HG03469 (cell line): ENCODE measurements around the gene METTL25B.

Experiments
- ATAC-seq: cut with Tn5 transposase; IDR thresholded peaks from one replicate; pipeline ENCODE4 v1.9.1; 2021; ENCODE audit warnings: mild to moderate bottlenecking, moderate library complexity, moderate number of reproducible peaks; ENCODE audit not compliant: unreplicated experiment

METTL25B gene

GRCh38 chr1:156767101-156767878 is 39.0 kb downstream of the METTL25B start, which contains the start of gene PRCC:
PRCC (plus strand) TSS chr1:156767535; CDS start chr1:156767772, 237 bp downstream.
- ATAC-seq, result peak; percentile 82

DNA sequence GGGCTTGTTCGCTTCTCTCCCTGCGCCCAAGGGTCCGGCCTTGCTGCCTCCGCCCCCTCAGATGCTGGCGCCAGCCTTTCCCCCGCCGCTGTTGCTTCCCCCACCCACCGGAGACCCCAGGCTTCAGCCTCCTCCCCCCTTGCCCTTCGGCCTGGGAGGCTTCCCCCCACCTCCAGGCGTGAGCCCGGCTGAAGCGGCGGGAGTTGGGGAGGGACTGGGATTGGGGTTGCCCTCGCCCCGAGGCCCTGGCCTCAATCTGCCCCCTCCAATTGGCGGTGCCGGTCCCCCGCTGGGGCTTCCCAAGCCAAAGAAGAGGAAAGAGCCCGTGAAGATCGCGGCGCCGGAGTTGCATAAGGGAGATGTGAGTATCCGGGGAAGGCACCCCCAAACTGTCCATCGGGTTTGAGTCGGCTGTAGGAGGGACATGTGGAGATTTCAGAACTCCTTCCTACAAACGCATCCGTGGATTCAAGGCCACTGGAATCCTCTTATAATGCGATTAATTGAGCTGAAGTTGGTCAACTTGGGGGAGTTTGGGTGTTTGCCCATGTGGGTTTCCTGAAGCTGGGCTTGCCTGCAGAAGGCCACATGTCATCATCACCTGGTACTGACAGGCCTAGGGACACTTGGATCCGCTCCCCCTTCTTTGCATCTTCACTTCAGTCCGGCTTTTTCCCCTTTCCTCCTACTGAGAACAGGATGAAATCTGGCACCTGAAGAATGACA is 39.8 kb downstream of the METTL25B start:
- ATAC-seq, result no peak

GRCh38 chr1:156768610-156769295 is 40.5 kb downstream of the METTL25B start:
- ATAC-seq, result no peak

DNA sequence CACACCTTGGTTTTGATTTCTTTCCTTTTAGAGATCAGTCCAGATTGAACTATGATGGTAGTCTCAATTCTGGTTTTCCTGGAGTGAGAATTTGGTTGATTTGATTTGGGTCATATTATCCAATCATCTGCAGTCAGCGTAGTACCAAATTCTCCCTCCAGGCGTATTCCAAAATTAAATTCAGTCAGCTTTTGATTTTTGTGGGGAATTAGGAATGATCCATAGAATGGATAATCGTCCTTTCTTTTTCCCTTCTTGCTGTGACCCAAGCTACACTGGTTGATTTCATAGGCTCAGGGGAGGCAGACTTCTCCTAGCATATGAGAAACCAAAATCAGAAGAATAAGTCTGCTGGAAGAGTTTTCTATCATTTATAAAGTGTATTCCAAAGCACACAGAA is 44.0 kb downstream of the METTL25B start:
- ATAC-seq, result no peak

DNA sequence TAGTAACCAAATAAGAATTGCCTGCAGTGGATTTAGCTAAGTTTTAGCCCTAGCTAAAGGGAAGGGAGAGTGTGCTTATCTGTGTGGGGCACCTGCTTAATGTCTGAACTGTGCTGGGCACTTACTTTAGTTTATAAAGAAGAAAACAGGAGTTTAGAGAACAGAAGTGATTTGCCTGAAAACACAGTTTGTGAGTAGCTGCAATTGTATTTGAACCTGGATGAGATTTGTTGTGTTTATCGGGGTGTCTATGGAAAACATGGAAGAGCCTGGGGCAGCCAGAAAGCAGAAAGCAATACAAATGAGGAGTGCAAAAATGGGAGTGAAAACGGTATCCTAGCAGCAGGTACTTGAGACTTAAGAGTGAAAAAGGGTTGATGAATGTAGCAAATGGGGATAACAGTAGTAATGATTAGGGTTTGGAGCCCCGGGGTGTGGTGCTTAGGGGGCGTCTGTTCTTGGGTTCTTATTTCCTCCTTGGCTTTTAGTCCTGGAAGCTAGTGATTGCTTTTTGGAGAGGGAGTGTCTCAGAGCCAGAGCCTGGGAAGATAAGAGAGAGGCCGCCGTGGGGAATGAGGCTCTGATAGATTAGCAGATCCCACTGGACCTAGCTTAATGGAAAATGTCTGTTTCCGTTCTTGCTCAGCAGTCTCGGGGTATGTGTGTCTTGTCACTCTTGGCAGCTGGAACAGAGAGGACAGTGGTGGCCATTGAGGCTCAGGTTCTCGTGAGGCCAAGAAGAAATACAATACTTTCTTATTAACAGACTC is 44.6 kb downstream of the METTL25B start:
- no peak for ATAC-seq

GRCh38 chr1:156773607-156774006 is 45.3 kb downstream of the METTL25B start:
- no peak for ATAC-seq

DNA sequence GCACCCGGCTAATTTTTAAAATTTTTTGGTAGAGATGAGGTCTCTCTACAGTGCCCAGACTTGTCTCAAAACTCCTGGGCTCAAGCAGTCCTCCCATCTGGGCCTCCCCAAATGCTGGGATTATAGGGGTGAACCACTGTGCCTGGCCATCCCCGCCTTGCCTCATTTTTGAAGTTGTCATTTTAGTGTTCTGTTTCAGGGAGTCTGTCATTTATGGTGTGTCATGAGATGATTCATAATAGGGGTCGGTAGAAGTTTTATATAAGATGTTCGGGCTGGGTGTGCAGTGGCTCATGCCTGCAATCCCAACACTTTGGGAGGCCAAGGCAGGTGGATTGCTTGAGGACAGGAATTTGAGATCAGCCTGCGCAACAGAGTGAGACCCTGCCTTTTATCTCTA is 47.5 kb downstream of the METTL25B start:
- no peak for ATAC-seq

DNA sequence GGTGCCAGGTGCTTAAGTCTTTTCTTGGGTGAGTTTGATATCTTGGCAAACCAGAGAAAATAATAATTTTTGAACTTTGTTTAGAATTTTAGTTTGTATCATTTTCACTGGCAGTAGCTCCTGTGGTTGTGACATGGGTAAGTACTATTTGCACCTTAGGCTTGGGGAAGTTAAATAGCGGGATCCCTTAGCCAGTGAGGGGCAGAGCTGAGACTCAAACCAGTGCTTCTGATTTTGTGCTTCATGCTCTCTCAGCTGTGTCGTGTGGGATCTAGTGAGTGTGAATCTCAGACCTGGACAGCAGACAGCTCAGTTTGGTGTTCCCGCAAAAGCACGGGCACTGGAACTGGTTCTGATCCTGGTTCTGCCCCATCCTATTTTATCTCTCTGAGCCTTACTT is 48.7 kb downstream of the METTL25B start:
- no peak for ATAC-seq

- no peak for ATAC-seq
Measured at GRCh38 chr1:156777573-156777972, 49.3 kb downstream of the METTL25B start.

- ATAC-seq, result no peak
Measured at GRCh38 chr1:156781585-156782186, 53.4 kb downstream of the METTL25B start.

- ATAC-seq, result no peak
Measured at GRCh38 chr1:156785458-156785857, 57.2 kb downstream of the METTL25B start.
